Peyer's patch (tissue), 4 donors: ENCODE results near the gene ALG2.

Experiments used
- POLR2A ChIP-seq, 2 donors: fragments of 450-650 bp; IDR thresholded peaks; one replicate each; pipeline ENCODE4 v1.5.1; 2017; ENCODE audit warnings: antibody characterized with exemption in 2 of 2, mild to moderate bottlenecking in 2 of 2, moderate library complexity in 2 of 2
- TF ChIP-seq, protein P1 (sequence below), 6 experiments: fragments of 450-650 bp in 4 of 6; fragments of 200-600 bp in 2 of 6; sonication (generic) in 1 of 6; IDR thresholded peaks; one replicate each; pipeline ENCODE4 v1.5.1; 2017 to 2019; ENCODE audit warnings: antibody characterized with exemption in 6 of 6, mild to moderate bottlenecking in 3 of 6, moderate library complexity in 1 of 6

- TF ChIP-seq POLR2A (IDR thresholded peaks at IDR 0.05), result no peak
- TF ChIP-seq, protein P1, sequence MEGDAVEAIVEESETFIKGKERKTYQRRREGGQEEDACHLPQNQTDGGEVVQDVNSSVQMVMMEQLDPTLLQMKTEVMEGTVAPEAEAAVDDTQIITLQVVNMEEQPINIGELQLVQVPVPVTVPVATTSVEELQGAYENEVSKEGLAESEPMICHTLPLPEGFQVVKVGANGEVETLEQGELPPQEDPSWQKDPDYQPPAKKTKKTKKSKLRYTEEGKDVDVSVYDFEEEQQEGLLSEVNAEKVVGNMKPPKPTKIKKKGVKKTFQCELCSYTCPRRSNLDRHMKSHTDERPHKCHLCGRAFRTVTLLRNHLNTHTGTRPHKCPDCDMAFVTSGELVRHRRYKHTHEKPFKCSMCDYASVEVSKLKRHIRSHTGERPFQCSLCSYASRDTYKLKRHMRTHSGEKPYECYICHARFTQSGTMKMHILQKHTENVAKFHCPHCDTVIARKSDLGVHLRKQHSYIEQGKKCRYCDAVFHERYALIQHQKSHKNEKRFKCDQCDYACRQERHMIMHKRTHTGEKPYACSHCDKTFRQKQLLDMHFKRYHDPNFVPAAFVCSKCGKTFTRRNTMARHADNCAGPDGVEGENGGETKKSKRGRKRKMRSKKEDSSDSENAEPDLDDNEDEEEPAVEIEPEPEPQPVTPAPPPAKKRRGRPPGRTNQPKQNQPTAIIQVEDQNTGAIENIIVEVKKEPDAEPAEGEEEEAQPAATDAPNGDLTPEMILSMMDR (IDR thresholded peaks at IDR 0.05), result no peak
Observed at GRCh38 chr9:99192786-99193465, 28.8 kb downstream of the ALG2 start.
